ENCODE results near the gene ANKRD39.
"Not testable (repeated sequence)": the region's sequence is repeated elsewhere in the genome, so short reads cannot be mapped to it uniquely, and the experiment has no call there.

Gene ANKRD39

GRCh38 chr2:96869822-96870625 lies 12.2 kb upstream of the ANKRD39 start, which contains the start of gene SEMA4C:
Gene SEMA4C, minus strand, starts transcription at chr2:96870080. Its CDS starts 2,194 bp downstream, at chr2:96867886.
- no peak for DNase-seq

GRCh38 chr2:96869281-96869821 lies 11.5 kb upstream of the ANKRD39 start:
- DNase-seq: no peak

GRCh38 chr2:96868555-96869280 lies 10.9 kb upstream of the ANKRD39 start:
- peak; percentile 48 for DNase-seq

GRCh38 chr2:96867756-96868554 lies 10.1 kb upstream of the ANKRD39 start:
- DNase-seq: no peak

GRCh38 chr2:96866986-96867755 lies 9.4 kb upstream of the ANKRD39 start:
- no peak for DNase-seq

- no peak for DNase-seq
Observed at GRCh38 chr2:96866586-96866985, 8.8 kb upstream of the ANKRD39 start.

GRCh38 chr2:96866149-96866548 lies 8.3 kb upstream of the ANKRD39 start:
- no peak for DNase-seq

- no peak for DNase-seq
Observed at GRCh38 chr2:96865654-96866053, 7.8 kb upstream of the ANKRD39 start.

- DNase-seq: no peak
Observed at GRCh38 chr2:96864343-96865091, 6.7 kb upstream of the ANKRD39 start.

GRCh38 chr2:96863575-96864342 lies 5.9 kb upstream of the ANKRD39 start:
- DNase-seq: no peak

GRCh38 chr2:96863056-96863455 lies 5.2 kb upstream of the ANKRD39 start:
- DNase-seq: not testable (repeated sequence)

GRCh38 chr2:96861074-96861473 lies 3.3 kb upstream of the ANKRD39 start:
- no peak for DNase-seq

- DNase-seq: no peak
Observed at GRCh38 chr2:96860065-96861029, 2.5 kb upstream of the ANKRD39 start.

- DNase-seq: no peak
Observed at GRCh38 chr2:96859681-96860064, 1.9 kb upstream of the ANKRD39 start.

- no peak for DNase-seq
Observed at GRCh38 chr2:96859099-96859649, 1.4 kb upstream of the ANKRD39 start.

GRCh38 chr2:96856776-96857666 lies 795 bp downstream of the ANKRD39 start:
- peak; percentile 43 for DNase-seq

GRCh38 chr2:96853321-96853720 lies 4.5 kb downstream of the ANKRD39 start:
- DNase-seq: no peak

GRCh38 chr2:96852667-96853066 lies 5.1 kb downstream of the ANKRD39 start:
- DNase-seq: no peak

All from NCI-H526 treated with DMSO at 0.1 percent for 48 hours (cell line).